Breast epithelium (tissue), 3 donors: ENCODE data around the gene TNFAIP8L1.

Experiments
- POLR2A ChIP-seq: fragments of 450-650 bp; IDR thresholded peaks from one replicate; pipeline ENCODE4 v1.6.1; 2016; ENCODE audit warnings: antibody characterized with exemption, mild to moderate bottlenecking, moderate library complexity
- TF ChIP-seq, protein P1 (sequence below), 3 donors: fragments of 450-650 bp; IDR thresholded peaks; one replicate each; pipeline ENCODE4 v1.5.1; 2016 to 2017; ENCODE audit warnings: antibody characterized with exemption in 3 of 3, mild to moderate bottlenecking in 3 of 3, moderate library complexity in 3 of 3

DNA sequence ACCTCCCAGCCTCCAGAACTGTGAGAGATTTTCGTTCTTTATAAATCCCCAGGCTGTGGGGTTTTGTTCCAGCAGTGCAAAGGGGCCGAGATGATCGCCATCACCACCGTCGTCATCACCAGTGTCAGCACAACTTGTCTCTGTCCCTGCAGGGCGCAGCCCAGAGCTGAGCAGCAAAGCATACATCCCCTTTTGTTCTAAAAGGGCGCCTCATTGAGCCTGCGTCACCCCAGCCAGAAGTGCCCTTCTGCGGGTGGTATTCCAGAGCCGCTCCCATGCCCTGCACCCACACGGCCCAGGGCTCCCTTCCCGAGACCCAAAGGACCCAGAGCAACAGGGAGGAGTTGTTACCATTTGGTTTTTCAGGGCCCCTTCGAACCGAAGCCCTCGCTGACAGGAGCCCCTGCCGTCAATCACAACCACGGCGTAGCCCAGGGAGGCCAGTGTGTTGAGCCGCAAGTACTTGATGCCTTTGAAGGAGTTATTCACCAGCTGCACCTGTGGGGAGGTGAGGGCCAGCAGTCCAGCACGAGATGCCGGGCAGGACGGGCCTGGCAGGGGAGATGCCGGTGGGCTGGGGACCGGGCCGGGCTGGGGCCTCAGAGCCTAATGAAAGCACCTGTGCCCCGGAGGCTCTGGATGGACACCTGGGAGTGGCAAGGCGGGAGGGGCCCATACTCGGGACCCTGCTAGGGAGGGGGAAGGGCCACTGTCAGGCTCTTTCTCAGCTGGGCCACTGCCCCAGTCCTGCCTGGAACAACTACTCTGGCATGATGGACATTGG, 45.2 kb downstream of the TNFAIP8L1 start:
- TF ChIP-seq, protein P1, sequence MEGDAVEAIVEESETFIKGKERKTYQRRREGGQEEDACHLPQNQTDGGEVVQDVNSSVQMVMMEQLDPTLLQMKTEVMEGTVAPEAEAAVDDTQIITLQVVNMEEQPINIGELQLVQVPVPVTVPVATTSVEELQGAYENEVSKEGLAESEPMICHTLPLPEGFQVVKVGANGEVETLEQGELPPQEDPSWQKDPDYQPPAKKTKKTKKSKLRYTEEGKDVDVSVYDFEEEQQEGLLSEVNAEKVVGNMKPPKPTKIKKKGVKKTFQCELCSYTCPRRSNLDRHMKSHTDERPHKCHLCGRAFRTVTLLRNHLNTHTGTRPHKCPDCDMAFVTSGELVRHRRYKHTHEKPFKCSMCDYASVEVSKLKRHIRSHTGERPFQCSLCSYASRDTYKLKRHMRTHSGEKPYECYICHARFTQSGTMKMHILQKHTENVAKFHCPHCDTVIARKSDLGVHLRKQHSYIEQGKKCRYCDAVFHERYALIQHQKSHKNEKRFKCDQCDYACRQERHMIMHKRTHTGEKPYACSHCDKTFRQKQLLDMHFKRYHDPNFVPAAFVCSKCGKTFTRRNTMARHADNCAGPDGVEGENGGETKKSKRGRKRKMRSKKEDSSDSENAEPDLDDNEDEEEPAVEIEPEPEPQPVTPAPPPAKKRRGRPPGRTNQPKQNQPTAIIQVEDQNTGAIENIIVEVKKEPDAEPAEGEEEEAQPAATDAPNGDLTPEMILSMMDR (IDR thresholded peaks at IDR 0.05), result no peak
- TF ChIP-seq POLR2A, result no peak
